Stimulated activated CD4-positive, alpha-beta T cell treated with anti-CD3 and anti-CD28 coated beads, Interleukin-2, amount 100 ng/mL, for 4 hours (primary cell): ENCODE measurements around the gene ADAMTS12.

Experiments used
- DNase-seq: peaks from one replicate; pipeline ENCODE4 v3.0.0-alpha.2; 2020; ENCODE audit warnings: low read depth

Gene ADAMTS12

GRCh38 chr5:33713136-33713765, 178.5 kb downstream of the ADAMTS12 start:
- no peak for DNase-seq

- DNase-seq, result no peak
Observed at GRCh38 chr5:33712664-33713063, 179.1 kb downstream of the ADAMTS12 start.

GRCh38 chr5:33711094-33711679, 180.6 kb downstream of the ADAMTS12 start:
- DNase-seq, result no peak

- DNase-seq, result no peak
Observed at GRCh38 chr5:33702867-33703266, 188.9 kb downstream of the ADAMTS12 start.

GRCh38 chr5:33701951-33702350, 189.8 kb downstream of the ADAMTS12 start:
- no peak for DNase-seq

- DNase-seq, result no peak
Observed at GRCh38 chr5:33701251-33701650, 190.5 kb downstream of the ADAMTS12 start.

GRCh38 chr5:33696411-33696810, 195.4 kb downstream of the ADAMTS12 start:
- no peak for DNase-seq

GRCh38 chr5:33692980-33693379, 198.8 kb downstream of the ADAMTS12 start:
- no peak for DNase-seq

- no peak for DNase-seq
Observed at GRCh38 chr5:33691856-33692255, 199.9 kb downstream of the ADAMTS12 start.

- DNase-seq, result no peak
Observed at GRCh38 chr5:33690374-33691135, 201.2 kb downstream of the ADAMTS12 start.

GRCh38 chr5:33688526-33688925, 203.3 kb downstream of the ADAMTS12 start:
- DNase-seq, result no peak

- no peak for DNase-seq
Observed at GRCh38 chr5:33688066-33688465, 203.7 kb downstream of the ADAMTS12 start.

- no peak for DNase-seq
Observed at GRCh38 chr5:33685873-33686755, 205.7 kb downstream of the ADAMTS12 start.

GRCh38 chr5:33684496-33685159, 207.2 kb downstream of the ADAMTS12 start:
- no peak for DNase-seq

GRCh38 chr5:33679791-33680190, 212.0 kb downstream of the ADAMTS12 start:
- DNase-seq, result no peak

GRCh38 chr5:33675958-33676464, 215.8 kb downstream of the ADAMTS12 start:
- DNase-seq, result no peak

- DNase-seq, result no peak
Observed at GRCh38 chr5:33671700-33672291, 220.0 kb downstream of the ADAMTS12 start.

GRCh38 chr5:33662722-33663427, 228.9 kb downstream of the ADAMTS12 start:
- no peak for DNase-seq

- DNase-seq, result no peak
Observed at GRCh38 chr5:33659526-33660169, 232.1 kb downstream of the ADAMTS12 start.
